ENCODE data around the gene LRRFIP2.
"Not testable (repeated sequence)": the region's sequence is repeated elsewhere in the genome, so short reads cannot be mapped to it uniquely, and the experiment has no call there.

LRRFIP2 gene

GRCh38 chr3:37096288-37096687, 78.1 kb downstream of the LRRFIP2 start:
- no peaks in the 10 kb centered on the region for H3K27me3 Mint-ChIP-seq
- H3K36me3 Mint-ChIP-seq = peaks cover 30% of the 10 kb centered on the region
- no peak for ATAC-seq
- H3K27ac Mint-ChIP-seq = no peak overlapping the region
- no peaks in the 10 kb centered on the region for H3K9me3 Mint-ChIP-seq
- H3K4me1 Mint-ChIP-seq = peaks cover 6% of the 10 kb centered on the region
- H3K4me3 Mint-ChIP-seq = no peak overlapping the region

GRCh38 chr3:37094636-37095035, 79.7 kb downstream of the LRRFIP2 start:
- no peak overlapping the region for H3K27ac Mint-ChIP-seq
- no peaks in the 10 kb centered on the region for H3K9me3 Mint-ChIP-seq
- H3K36me3 Mint-ChIP-seq = peaks cover 33% of the 10 kb centered on the region
- no peak overlapping the region for H3K4me3 Mint-ChIP-seq
- H3K27me3 Mint-ChIP-seq = no peaks in the 10 kb centered on the region
- no peak for ATAC-seq
- H3K4me1 Mint-ChIP-seq = peaks cover 6% of the 10 kb centered on the region

- Mint-ChIP-seq H3K27me3 (no peaks in the 10 kb centered on the region), H3K4me3 (no peak overlapping the region), H3K4me1 (peaks cover 6% of the 10 kb centered on the region), H3K36me3 (peaks cover 33% of the 10 kb centered on the region), H3K9me3 (no peaks in the 10 kb centered on the region), H3K27ac (no peak overlapping the region)
- ATAC-seq = no peak
Measured at GRCh38 chr3:37093481-37093880, 80.9 kb downstream of the LRRFIP2 start.

- ATAC-seq = no peak
- Mint-ChIP-seq H3K36me3 (peaks cover 33% of the 10 kb centered on the region), H3K9me3 (no peaks in the 10 kb centered on the region), H3K27ac (no peak overlapping the region), H3K4me1 (peaks cover 6% of the 10 kb centered on the region), H3K4me3 (no peak overlapping the region), H3K27me3 (no peaks in the 10 kb centered on the region)
Measured at GRCh38 chr3:37092484-37092883, 81.9 kb downstream of the LRRFIP2 start.

- no peaks in the 10 kb centered on the region for H3K27me3 Mint-ChIP-seq
- no peak for ATAC-seq
- H3K36me3 Mint-ChIP-seq = peaks cover 35% of the 10 kb centered on the region
- H3K4me1 Mint-ChIP-seq = no peaks in the 10 kb centered on the region
- H3K4me3 Mint-ChIP-seq = no peak overlapping the region
- no peaks in the 10 kb centered on the region for H3K9me3 Mint-ChIP-seq
- no peak overlapping the region for H3K27ac Mint-ChIP-seq
Measured at GRCh38 chr3:37087870-37088269, 86.5 kb downstream of the LRRFIP2 start.

- H3K4me1 Mint-ChIP-seq = no peaks in the 10 kb centered on the region
- H3K27ac Mint-ChIP-seq = no peak overlapping the region
- peaks cover 38% of the 10 kb centered on the region for H3K36me3 Mint-ChIP-seq
- H3K9me3 Mint-ChIP-seq = no peaks in the 10 kb centered on the region
- no peak overlapping the region for H3K4me3 Mint-ChIP-seq
- H3K27me3 Mint-ChIP-seq = no peaks in the 10 kb centered on the region
- no peak for ATAC-seq
Measured at GRCh38 chr3:37086918-37087317, 87.5 kb downstream of the LRRFIP2 start.

- H3K27me3 Mint-ChIP-seq = no peaks in the 10 kb centered on the region
- H3K9me3 Mint-ChIP-seq = no peaks in the 10 kb centered on the region
- no peaks in the 10 kb centered on the region for H3K4me1 Mint-ChIP-seq
- ATAC-seq = no peak
- peaks cover 56% of the 10 kb centered on the region for H3K36me3 Mint-ChIP-seq
- no peak overlapping the region for H3K27ac Mint-ChIP-seq
- no peak overlapping the region for H3K4me3 Mint-ChIP-seq
Measured at GRCh38 chr3:37082317-37082716, 92.1 kb downstream of the LRRFIP2 start.

GRCh38 chr3:37075955-37076354, 98.4 kb downstream of the LRRFIP2 start:
- no peaks in the 10 kb centered on the region for H3K4me1 Mint-ChIP-seq
- no peak overlapping the region for H3K27ac Mint-ChIP-seq
- no peaks in the 10 kb centered on the region for H3K27me3 Mint-ChIP-seq
- no peaks in the 10 kb centered on the region for H3K9me3 Mint-ChIP-seq
- peaks cover 66% of the 10 kb centered on the region for H3K36me3 Mint-ChIP-seq
- H3K4me3 Mint-ChIP-seq = no peak overlapping the region
- no peak for ATAC-seq

GRCh38 chr3:37074178-37074577, 100.2 kb downstream of the LRRFIP2 start:
- H3K4me1 Mint-ChIP-seq = no peaks in the 10 kb centered on the region
- ATAC-seq = no peak
- H3K36me3 Mint-ChIP-seq = peaks cover 57% of the 10 kb centered on the region
- no peak overlapping the region for H3K27ac Mint-ChIP-seq
- H3K9me3 Mint-ChIP-seq = no peaks in the 10 kb centered on the region
- no peak overlapping the region for H3K4me3 Mint-ChIP-seq
- no peaks in the 10 kb centered on the region for H3K27me3 Mint-ChIP-seq

- no peak for ATAC-seq
- H3K36me3 Mint-ChIP-seq = peaks cover 53% of the 10 kb centered on the region
- H3K27me3 Mint-ChIP-seq = no peaks in the 10 kb centered on the region
- no peak overlapping the region for H3K27ac Mint-ChIP-seq
- H3K4me3 Mint-ChIP-seq = no peak overlapping the region
- no peaks in the 10 kb centered on the region for H3K4me1 Mint-ChIP-seq
- no peaks in the 10 kb centered on the region for H3K9me3 Mint-ChIP-seq
Measured at GRCh38 chr3:37072892-37073291, 101.5 kb downstream of the LRRFIP2 start.

GRCh38 chr3:37071921-37072320, 102.5 kb downstream of the LRRFIP2 start:
- no peaks in the 10 kb centered on the region for H3K4me1 Mint-ChIP-seq
- no peaks in the 10 kb centered on the region for H3K9me3 Mint-ChIP-seq
- ATAC-seq = no peak
- H3K4me3 Mint-ChIP-seq = no peak overlapping the region
- H3K27me3 Mint-ChIP-seq = no peaks in the 10 kb centered on the region
- H3K27ac Mint-ChIP-seq = no peak overlapping the region
- peaks cover 50% of the 10 kb centered on the region for H3K36me3 Mint-ChIP-seq

GRCh38 chr3:37068031-37068430, 106.4 kb downstream of the LRRFIP2 start:
- Mint-ChIP-seq H3K4me1 (no peaks in the 10 kb centered on the region), H3K9me3 (no peaks in the 10 kb centered on the region), H3K27ac (no peak overlapping the region), H3K36me3 (peaks cover 42% of the 10 kb centered on the region), H3K4me3 (no peak overlapping the region), H3K27me3 (no peaks in the 10 kb centered on the region)
- ATAC-seq = no peak

GRCh38 chr3:37067577-37067976, 106.8 kb downstream of the LRRFIP2 start:
- Mint-ChIP-seq H3K36me3 (peaks cover 42% of the 10 kb centered on the region), H3K9me3 (no peaks in the 10 kb centered on the region), H3K4me3 (no peak overlapping the region), H3K4me1 (no peaks in the 10 kb centered on the region), H3K27ac (no peak overlapping the region), H3K27me3 (no peaks in the 10 kb centered on the region)
- ATAC-seq = no peak

GRCh38 chr3:37064747-37065146, 109.6 kb downstream of the LRRFIP2 start:
- H3K9me3 Mint-ChIP-seq = no peaks in the 10 kb centered on the region
- no peak for ATAC-seq
- H3K36me3 Mint-ChIP-seq = peaks cover 56% of the 10 kb centered on the region
- H3K27ac Mint-ChIP-seq = no peak overlapping the region
- no peak overlapping the region for H3K4me3 Mint-ChIP-seq
- H3K4me1 Mint-ChIP-seq = no peaks in the 10 kb centered on the region
- H3K27me3 Mint-ChIP-seq = no peaks in the 10 kb centered on the region

GRCh38 chr3:37058117-37058516, 116.3 kb downstream of the LRRFIP2 start:
- ATAC-seq = no peak
- no peaks in the 10 kb centered on the region for H3K9me3 Mint-ChIP-seq
- H3K4me3 Mint-ChIP-seq = no peak overlapping the region
- no peaks in the 10 kb centered on the region for H3K27me3 Mint-ChIP-seq
- no peak overlapping the region for H3K27ac Mint-ChIP-seq
- H3K36me3 Mint-ChIP-seq = peaks cover 70% of the 10 kb centered on the region
- H3K4me1 Mint-ChIP-seq = peaks cover 35% of the 10 kb centered on the region

GRCh38 chr3:37056826-37057225, 117.6 kb downstream of the LRRFIP2 start:
- H3K27ac Mint-ChIP-seq = peak overlapping the region; percentile 2
- H3K4me3 Mint-ChIP-seq = no peak overlapping the region
- no peaks in the 10 kb centered on the region for H3K27me3 Mint-ChIP-seq
- no peaks in the 10 kb centered on the region for H3K9me3 Mint-ChIP-seq
- peaks cover 35% of the 10 kb centered on the region for H3K4me1 Mint-ChIP-seq
- no peak for ATAC-seq
- H3K36me3 Mint-ChIP-seq = peaks cover 65% of the 10 kb centered on the region

GRCh38 chr3:37055077-37055476, 119.3 kb downstream of the LRRFIP2 start:
- peaks cover 35% of the 10 kb centered on the region for H3K4me1 Mint-ChIP-seq
- H3K27ac Mint-ChIP-seq = peak overlapping the region; percentile 66
- ATAC-seq, H3K4me3 Mint-ChIP-seq, H3K27me3 Mint-ChIP-seq, H3K9me3 Mint-ChIP-seq: not testable (repeated sequence)
- peaks cover 55% of the 10 kb centered on the region for H3K36me3 Mint-ChIP-seq
